A673 (cell line): ENCODE measurements around the gene RAPGEF4.

Source experiments
- EZH2 ChIP-seq: fragments of 200-600 bp; sonication (generic); IDR thresholded peaks from 2 replicates; pipeline ENCODE4 v1.6.1; 2017; ENCODE audit warnings: borderline replicate concordance, low read depth, mild to moderate bottlenecking, mixed read lengths, antibody characterized with exemption, low read length; ENCODE audit not compliant: poor library complexity, severe bottlenecking
- TF ChIP-seq, protein P1 (sequence below): fragments of 300-800, 200-600 bp; sonication (generic); conservative IDR thresholded peaks from 2 replicates; pipeline ENCODE4 v1.5.1; 2017; ENCODE audit warnings: low read depth, mild to moderate bottlenecking, antibody characterized with exemption, low read length, moderate library complexity, mixed read lengths

DNA sequence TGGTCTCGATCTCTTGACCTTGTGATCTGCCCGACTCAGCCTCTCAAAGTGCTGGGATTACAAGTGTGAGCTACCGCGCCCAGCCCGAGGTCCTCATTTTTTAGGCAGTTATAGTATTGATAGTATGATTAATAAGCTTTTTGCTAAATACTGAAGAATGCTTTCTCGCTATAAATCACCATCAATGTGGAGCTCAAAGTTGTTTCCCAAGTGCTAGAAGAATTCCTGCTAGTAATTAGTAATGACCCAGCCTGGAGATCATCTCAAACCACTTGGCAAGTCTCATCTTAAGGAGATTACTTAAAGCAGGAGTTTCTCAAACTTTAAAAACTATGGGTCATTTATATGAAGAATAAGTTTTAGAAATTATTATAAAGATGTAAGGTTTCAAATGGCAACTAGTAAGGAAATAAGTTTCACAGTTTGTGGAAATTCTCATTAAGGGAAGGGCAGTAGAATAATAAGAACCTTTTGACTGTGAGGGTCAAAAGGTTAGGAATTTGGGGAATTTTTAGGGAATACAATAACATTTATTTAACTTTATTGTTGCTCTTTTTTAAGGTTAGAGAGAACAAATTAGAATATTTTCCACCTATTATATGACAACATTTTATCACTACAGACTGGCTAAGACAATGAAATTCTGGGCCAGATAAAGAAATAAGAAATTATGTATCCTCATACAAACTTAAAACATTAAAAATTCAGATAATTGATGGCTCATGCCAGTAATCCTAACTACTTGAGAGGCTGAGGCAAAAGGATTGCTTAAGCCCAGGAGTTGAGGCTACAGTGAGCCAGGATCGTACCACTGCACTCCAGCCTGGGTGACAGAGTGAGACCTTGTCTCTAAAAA is 191.4 kb downstream of the RAPGEF4 start:
- TF ChIP-seq, protein P1, sequence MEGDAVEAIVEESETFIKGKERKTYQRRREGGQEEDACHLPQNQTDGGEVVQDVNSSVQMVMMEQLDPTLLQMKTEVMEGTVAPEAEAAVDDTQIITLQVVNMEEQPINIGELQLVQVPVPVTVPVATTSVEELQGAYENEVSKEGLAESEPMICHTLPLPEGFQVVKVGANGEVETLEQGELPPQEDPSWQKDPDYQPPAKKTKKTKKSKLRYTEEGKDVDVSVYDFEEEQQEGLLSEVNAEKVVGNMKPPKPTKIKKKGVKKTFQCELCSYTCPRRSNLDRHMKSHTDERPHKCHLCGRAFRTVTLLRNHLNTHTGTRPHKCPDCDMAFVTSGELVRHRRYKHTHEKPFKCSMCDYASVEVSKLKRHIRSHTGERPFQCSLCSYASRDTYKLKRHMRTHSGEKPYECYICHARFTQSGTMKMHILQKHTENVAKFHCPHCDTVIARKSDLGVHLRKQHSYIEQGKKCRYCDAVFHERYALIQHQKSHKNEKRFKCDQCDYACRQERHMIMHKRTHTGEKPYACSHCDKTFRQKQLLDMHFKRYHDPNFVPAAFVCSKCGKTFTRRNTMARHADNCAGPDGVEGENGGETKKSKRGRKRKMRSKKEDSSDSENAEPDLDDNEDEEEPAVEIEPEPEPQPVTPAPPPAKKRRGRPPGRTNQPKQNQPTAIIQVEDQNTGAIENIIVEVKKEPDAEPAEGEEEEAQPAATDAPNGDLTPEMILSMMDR, result no peak
- no peak for TF ChIP-seq EZH2
